ENCODE data around the gene LSM14A.

DNA sequence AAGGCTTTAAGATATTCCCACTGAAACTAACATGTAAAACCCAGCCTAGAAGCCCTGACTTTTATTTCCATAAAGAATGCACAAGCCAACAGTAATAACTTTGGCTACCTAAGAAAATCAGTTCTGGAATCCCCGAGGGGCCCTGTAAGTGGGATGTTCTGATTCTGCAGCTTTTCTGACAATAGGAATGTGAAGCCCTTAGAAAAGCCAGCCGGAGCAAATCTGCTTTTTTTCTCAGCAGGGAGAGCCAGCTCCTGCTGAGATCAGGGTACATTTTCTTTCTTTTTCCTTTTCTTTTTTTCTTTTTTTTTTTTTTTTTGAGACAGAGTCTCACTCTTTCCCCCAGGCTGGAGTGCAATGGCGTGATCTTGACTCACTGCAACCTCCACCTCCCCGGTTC, 74.0 kb downstream of the LSM14A start:
- TF ChIP-seq ZNF239 (tag by site-specific recombination; IDR thresholded peaks at IDR 0.05) (no peak), ZSCAN30 (tag by site-specific recombination; IDR thresholded peaks at IDR 0.05) (no peak), ZNF544 (tag by site-specific recombination; IDR thresholded peaks at IDR 0.05) (no peak), ZNF221 (tag by site-specific recombination; IDR thresholded peaks at IDR 0.05; ENCODE audit: borderline replicate concordance) (no peak), ZXDB (tag by site-specific recombination; IDR thresholded peaks at IDR 0.05) (no peak), ZNF529 (tag by site-specific recombination; IDR thresholded peaks at IDR 0.05; ENCODE audit: insufficient replicate concordance) (no peak), ZNF274 (IDR thresholded peaks at IDR 0.05; ENCODE audit: low read length) (no peak), ZNF274 (tag by site-specific recombination; IDR thresholded peaks at IDR 0.05; ENCODE audit: borderline replicate concordance) (no peak), ZNF416 (tag by site-specific recombination; IDR thresholded peaks at IDR 0.05) (no peak), ZNF548 (tag by site-specific recombination; IDR thresholded peaks at IDR 0.05) (no peak), ZBTB8A (tag by site-specific recombination; IDR thresholded peaks at IDR 0.05) (no peak), HOXA7 (CRISPR knock-in tag; IDR thresholded peaks at IDR 0.05; ENCODE audit: borderline replicate concordance) (no peak)
- TF ChIP-seq, protein P1, sequence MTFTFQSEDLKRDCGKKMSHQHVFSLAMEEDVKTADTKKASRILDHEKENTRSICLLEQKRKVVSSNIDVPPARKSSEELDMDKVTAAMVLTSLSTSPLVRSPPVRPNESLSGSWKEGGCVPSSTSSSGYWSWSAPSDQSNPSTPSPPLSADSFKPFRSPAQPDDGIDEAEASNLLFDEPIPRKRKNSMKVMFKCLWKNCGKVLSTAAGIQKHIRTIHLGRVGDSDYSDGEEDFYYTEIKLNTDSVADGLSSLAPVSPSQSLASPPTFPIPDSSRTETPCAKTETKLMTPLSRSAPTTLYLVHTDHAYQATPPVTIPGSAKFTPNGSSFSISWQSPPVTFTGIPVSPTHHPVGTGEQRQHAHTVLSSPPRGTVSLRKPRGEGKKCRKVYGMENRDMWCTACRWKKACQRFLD (tag by site-specific recombination; IDR thresholded peaks at IDR 0.05) = no peak
- TF ChIP-seq, protein P2, sequence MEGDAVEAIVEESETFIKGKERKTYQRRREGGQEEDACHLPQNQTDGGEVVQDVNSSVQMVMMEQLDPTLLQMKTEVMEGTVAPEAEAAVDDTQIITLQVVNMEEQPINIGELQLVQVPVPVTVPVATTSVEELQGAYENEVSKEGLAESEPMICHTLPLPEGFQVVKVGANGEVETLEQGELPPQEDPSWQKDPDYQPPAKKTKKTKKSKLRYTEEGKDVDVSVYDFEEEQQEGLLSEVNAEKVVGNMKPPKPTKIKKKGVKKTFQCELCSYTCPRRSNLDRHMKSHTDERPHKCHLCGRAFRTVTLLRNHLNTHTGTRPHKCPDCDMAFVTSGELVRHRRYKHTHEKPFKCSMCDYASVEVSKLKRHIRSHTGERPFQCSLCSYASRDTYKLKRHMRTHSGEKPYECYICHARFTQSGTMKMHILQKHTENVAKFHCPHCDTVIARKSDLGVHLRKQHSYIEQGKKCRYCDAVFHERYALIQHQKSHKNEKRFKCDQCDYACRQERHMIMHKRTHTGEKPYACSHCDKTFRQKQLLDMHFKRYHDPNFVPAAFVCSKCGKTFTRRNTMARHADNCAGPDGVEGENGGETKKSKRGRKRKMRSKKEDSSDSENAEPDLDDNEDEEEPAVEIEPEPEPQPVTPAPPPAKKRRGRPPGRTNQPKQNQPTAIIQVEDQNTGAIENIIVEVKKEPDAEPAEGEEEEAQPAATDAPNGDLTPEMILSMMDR (tag by site-specific recombination; IDR thresholded peaks at IDR 0.05) = no peak
- TF ChIP-seq, protein P3, sequence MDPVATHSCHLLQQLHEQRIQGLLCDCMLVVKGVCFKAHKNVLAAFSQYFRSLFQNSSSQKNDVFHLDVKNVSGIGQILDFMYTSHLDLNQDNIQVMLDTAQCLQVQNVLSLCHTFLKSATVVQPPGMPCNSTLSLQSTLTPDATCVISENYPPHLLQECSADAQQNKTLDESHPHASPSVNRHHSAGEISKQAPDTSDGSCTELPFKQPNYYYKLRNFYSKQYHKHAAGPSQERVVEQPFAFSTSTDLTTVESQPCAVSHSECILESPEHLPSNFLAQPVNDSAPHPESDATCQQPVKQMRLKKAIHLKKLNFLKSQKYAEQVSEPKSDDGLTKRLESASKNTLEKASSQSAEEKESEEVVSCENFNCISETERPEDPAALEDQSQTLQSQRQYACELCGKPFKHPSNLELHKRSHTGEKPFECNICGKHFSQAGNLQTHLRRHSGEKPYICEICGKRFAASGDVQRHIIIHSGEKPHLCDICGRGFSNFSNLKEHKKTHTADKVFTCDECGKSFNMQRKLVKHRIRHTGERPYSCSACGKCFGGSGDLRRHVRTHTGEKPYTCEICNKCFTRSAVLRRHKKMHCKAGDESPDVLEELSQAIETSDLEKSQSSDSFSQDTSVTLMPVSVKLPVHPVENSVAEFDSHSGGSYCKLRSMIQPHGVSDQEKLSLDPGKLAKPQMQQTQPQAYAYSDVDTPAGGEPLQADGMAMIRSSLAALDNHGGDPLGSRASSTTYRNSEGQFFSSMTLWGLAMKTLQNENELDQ (tag by site-specific recombination; IDR thresholded peaks at IDR 0.05; ENCODE audit: low read depth) = no peak
